22Rv1 (cell line): Measurements from ENCODE around the gene NUP50.

Experiments
- ZFX ChIP-seq: fragments of 450-650 bp; IDR thresholded peaks from 2 replicates; pipeline ENCODE4 v1.6.1; 2017; ENCODE audit warnings: antibody characterized with exemption, borderline replicate concordance
- TF ChIP-seq, protein P1 (sequence below): fragments of 450-650 bp; IDR thresholded peaks from 2 replicates; pipeline ENCODE4 v1.5.1; 2017; ENCODE audit warnings: mild to moderate bottlenecking

DNA sequence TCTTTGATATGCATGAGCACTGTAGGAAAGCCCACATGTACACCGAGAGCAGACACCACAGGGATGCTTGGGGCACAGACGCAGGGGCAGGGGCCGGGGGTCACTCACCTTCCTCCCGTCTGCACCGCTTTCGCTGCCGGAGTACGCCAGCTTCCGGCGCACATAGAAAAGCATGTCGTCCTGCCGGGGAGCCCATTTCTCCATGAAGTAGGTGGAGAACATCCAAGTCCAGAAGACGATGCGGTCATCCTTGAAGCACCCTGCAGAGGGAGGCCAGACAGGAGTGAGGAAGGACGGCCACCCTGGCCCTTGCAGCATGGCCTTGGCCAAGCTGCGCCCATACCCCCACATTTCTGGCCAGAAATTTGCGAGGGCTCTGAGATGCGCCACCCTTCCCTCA is 48.1 kb downstream of the NUP50 start:
- TF ChIP-seq, protein P1, sequence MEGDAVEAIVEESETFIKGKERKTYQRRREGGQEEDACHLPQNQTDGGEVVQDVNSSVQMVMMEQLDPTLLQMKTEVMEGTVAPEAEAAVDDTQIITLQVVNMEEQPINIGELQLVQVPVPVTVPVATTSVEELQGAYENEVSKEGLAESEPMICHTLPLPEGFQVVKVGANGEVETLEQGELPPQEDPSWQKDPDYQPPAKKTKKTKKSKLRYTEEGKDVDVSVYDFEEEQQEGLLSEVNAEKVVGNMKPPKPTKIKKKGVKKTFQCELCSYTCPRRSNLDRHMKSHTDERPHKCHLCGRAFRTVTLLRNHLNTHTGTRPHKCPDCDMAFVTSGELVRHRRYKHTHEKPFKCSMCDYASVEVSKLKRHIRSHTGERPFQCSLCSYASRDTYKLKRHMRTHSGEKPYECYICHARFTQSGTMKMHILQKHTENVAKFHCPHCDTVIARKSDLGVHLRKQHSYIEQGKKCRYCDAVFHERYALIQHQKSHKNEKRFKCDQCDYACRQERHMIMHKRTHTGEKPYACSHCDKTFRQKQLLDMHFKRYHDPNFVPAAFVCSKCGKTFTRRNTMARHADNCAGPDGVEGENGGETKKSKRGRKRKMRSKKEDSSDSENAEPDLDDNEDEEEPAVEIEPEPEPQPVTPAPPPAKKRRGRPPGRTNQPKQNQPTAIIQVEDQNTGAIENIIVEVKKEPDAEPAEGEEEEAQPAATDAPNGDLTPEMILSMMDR, result no peak
- TF ChIP-seq ZFX, result no peak
